Mammary epithelial cell (primary cell): ENCODE results near the gene SYNE2.

ENCODE experiments used
- CTCF ChIP-seq, 2 donors: IDR thresholded peaks in 1 of 2; conservative IDR thresholded peaks in 1 of 2; 2 replicates each; pipeline ENCODE4 v1.5.1; 2011 to 2012; ENCODE audit warnings: inconsistent platforms in 2 of 2, low read length in 2 of 2, mild to moderate bottlenecking in 2 of 2, control low read depth in 1 of 2, low read depth in 1 of 2; ENCODE audit not compliant: insufficient read depth in 1 of 2; ENCODE audit errors: extremely low read depth in 1 of 2
- EZH2 ChIP-seq: IDR thresholded peaks from 2 replicates; pipeline ENCODE4 v1.6.1; 2012; ENCODE audit warnings: low read length, inconsistent platforms, borderline replicate concordance

- no peak for TF ChIP-seq CTCF (conservative IDR thresholded peaks at IDR 0.05 in 1 of 2, IDR thresholded peaks at IDR 0.05 in 1 of 2; ENCODE audit: extremely low read depth in 1 of 2, insufficient read depth in 1 of 2, low read depth in 1 of 2, low read length in 2 of 2)
- no peak for TF ChIP-seq EZH2
Measured at GRCh38 chr14:63890553-63890952, 37.7 kb downstream of the SYNE2 start.
